SJSA1 (cell line): ENCODE data around the gene PXDN. TPM values are rescaled to one million over a fixed set of nuclear protein-coding genes. Genes with fewer than 3 reads are reported as not detected.

Experiments
- DNase-seq, 2 experiments: peaks; one replicate each; pipeline ENCODE4 v3.0.0-alpha.2; 2015 to 2020; ENCODE audit warnings: low spot score in 2 of 2, low read depth in 1 of 2
- H3K27ac ChIP-seq: fragments of 250-450 bp; sonication (Bioruptor Pico); 2 replicates; pipeline ENCODE4 v1.5.1; 2020; ENCODE audit warnings: mild to moderate bottlenecking, moderate library complexity
- H3K27me3 ChIP-seq: fragments of 250-450 bp; sonication (Bioruptor Pico); replicated peaks from 2 replicates; pipeline ENCODE4 v1.5.1; 2020; ENCODE audit warnings: mild to moderate bottlenecking, moderate library complexity
- H3K36me3 ChIP-seq: fragments of 250-450 bp; sonication (Bioruptor Pico); 2 replicates; pipeline ENCODE4 v1.5.1; 2020; ENCODE audit warnings: mild to moderate bottlenecking
- H3K4me1 ChIP-seq: fragments of 250-450 bp; sonication (Bioruptor Pico); replicated peaks from 2 replicates; pipeline ENCODE4 v1.6.1; 2021; ENCODE audit warnings: mild to moderate bottlenecking
- H3K4me3 ChIP-seq: fragments of 250-450 bp; sonication (Bioruptor Pico); 2 replicates; pipeline ENCODE4 v1.5.1; 2020; ENCODE audit warnings: mild to moderate bottlenecking
- H3K9me3 ChIP-seq: fragments of 250-450 bp; sonication (Bioruptor Pico); replicated peaks from 2 replicates; pipeline ENCODE4 v1.5.1; 2020; ENCODE audit warnings: mild to moderate bottlenecking
- total RNA-seq: library from RNA; depleted of rRNA; stranded (reverse); fragments of >200 nt; shearing (Covaris generic); gene quantifications from 2 replicates; pipeline ENCODE4 v1.2.3, GENCODE V29; 2014

Gene PXDN
- total RNA-seq, 1 experiment from 2014 or later, result 310 TPM

GRCh38 chr2:1752751-1753150 lies 8.4 kb upstream of the PXDN start:
- H3K36me3 ChIP-seq, result no peaks in the 10 kb centered on the region
- no peaks in the 10 kb centered on the region for H3K9me3 ChIP-seq
- H3K4me3 ChIP-seq, result no peak overlapping the region
- H3K27ac ChIP-seq, result no peak overlapping the region
- DNase-seq, result peak in 1 of 2 experiments; percentile 35
- peaks cover 56% of the 10 kb centered on the region for H3K4me1 ChIP-seq
- H3K27me3 ChIP-seq, result no peaks in the 10 kb centered on the region; the same call in 1 of the 2 replicates

GRCh38 chr2:1751767-1752725 lies 7.7 kb upstream of the PXDN start:
- no peak overlapping the region for H3K27ac ChIP-seq
- no peak overlapping the region for H3K4me3 ChIP-seq
- no peaks in the 10 kb centered on the region for H3K36me3 ChIP-seq
- no peaks in the 10 kb centered on the region; the same call in 1 of the 2 replicates for H3K27me3 ChIP-seq
- H3K9me3 ChIP-seq, result no peaks in the 10 kb centered on the region
- H3K4me1 ChIP-seq, result peaks cover 56% of the 10 kb centered on the region
- peak in 1 of 2 experiments; percentile 37 for DNase-seq

DNA sequence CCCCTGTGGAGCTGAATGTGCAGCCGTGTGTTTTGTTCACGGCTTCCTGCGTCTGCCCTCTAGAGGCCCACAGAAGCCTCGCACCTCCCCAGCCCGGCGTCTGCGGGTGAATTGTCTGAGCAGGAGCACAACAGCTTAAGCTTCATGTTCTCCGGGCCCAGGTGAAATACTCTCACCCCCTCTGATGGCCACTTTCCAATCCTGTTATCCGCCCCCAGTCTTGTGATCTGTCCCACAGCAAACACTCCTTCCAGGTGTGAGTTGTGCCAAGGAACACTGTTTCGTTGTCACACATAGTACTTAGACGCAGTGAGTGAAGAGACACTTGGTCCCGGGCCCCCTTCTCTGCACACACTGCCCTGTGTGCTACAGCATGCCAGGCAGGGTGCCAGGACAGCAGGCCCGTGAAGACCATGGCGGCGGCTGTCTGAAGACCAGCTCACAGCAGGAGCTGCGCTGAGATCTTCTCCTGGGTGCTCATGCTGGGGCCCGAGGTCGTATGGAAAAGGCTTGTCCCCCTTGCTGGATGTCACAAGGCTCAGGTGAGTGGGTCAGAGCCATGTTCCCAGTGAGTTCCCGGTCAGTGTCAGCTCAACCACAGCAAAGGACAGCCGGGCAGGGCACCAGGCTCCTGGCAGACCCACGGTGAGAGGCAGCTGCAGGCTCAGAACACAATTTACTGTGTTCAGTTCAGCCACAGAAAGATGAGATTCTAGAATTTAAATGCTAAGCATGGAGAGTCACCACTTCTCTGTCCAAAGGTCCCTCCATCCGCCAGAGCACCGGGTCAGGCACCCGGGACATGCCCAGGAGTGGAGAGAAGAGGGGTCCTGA lies 6.8 kb upstream of the PXDN start:
- no peak overlapping the region for H3K4me3 ChIP-seq
- H3K27me3 ChIP-seq, result no peaks in the 10 kb centered on the region; the same call in 1 of the 2 replicates
- no peaks in the 10 kb centered on the region for H3K9me3 ChIP-seq
- peak; percentile 77 to 85 for DNase-seq
- no peaks in the 10 kb centered on the region for H3K36me3 ChIP-seq
- peaks cover 49% of the 10 kb centered on the region for H3K4me1 ChIP-seq
- H3K27ac ChIP-seq, result peak overlapping the region; percentile 1; the same call in 1 of the 2 replicates

GRCh38 chr2:1750270-1750932 lies 6.1 kb upstream of the PXDN start:
- Histone ChIP-seq H3K4me1 (peaks cover 46% of the 10 kb centered on the region), H3K36me3 (no peaks in the 10 kb centered on the region), H3K9me3 (no peaks in the 10 kb centered on the region), H3K4me3 (no peak overlapping the region), H3K27me3 (no peaks in the 10 kb centered on the region; the same call in 1 of the 2 replicates), H3K27ac (peak overlapping the region; percentile 1; the same call in 1 of the 2 replicates)
- DNase-seq, result no peak

- no peaks in the 10 kb centered on the region for H3K9me3 ChIP-seq
- no peak overlapping the region for H3K27ac ChIP-seq
- H3K27me3 ChIP-seq, result no peaks in the 10 kb centered on the region; the same call in 1 of the 2 replicates
- no peaks in the 10 kb centered on the region for H3K36me3 ChIP-seq
- peak in 1 of 2 experiments; percentile 32 for DNase-seq
- H3K4me3 ChIP-seq, result no peak overlapping the region
- H3K4me1 ChIP-seq, result peaks cover 46% of the 10 kb centered on the region
These were observed 5.3 kb upstream of the PXDN start for GRCh38 chr2:1749489-1750119.

GRCh38 chr2:1748741-1749488 lies 4.6 kb upstream of the PXDN start:
- no peaks in the 10 kb centered on the region for H3K36me3 ChIP-seq
- H3K4me1 ChIP-seq, result peaks cover 50% of the 10 kb centered on the region
- H3K4me3 ChIP-seq, result no peak overlapping the region
- no peaks in the 10 kb centered on the region for H3K9me3 ChIP-seq
- no peaks in the 10 kb centered on the region; the same call in 1 of the 2 replicates for H3K27me3 ChIP-seq
- DNase-seq, result no peak
- no peak overlapping the region for H3K27ac ChIP-seq

DNA sequence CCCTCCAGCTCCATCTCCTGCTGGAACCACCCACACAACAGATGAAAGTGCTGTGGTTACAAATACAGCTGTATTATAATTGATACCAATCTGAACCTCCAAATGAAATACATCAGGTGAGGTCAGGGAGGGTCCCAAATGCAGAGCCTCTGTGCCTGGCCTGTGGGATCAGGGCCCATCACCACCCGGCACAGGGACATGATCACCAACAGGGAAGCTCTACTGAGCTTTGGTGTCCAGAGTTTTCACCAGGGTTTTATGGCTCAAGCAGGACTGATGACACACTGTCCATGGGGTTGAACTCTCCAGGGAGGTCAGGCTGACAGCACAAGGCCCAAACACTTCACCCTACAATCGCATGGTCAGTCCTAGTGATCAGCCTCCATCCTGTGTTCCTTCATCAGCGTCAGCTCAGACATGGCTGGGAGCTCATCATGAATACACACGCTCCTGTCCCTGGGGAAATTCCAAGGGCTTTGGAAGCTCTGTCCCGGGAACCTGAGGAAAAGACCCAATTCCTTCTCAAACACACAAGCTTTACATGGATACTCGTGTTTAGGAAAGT lies 3.9 kb upstream of the PXDN start:
- Histone ChIP-seq H3K4me1 (peaks cover 50% of the 10 kb centered on the region), H3K27ac (no peak overlapping the region), H3K36me3 (peaks cover under 1% of the 10 kb centered on the region; the same call in 1 of the 2 replicates), H3K4me3 (no peak overlapping the region), H3K27me3 (no peaks in the 10 kb centered on the region; the same call in 1 of the 2 replicates), H3K9me3 (no peaks in the 10 kb centered on the region)
- DNase-seq, result no peak

- H3K36me3 ChIP-seq, result peaks cover 7% of the 10 kb centered on the region
- peak in 1 of 2 experiments; percentile 41 for DNase-seq
- no peak overlapping the region for H3K27ac ChIP-seq
- peaks cover 54% of the 10 kb centered on the region for H3K4me1 ChIP-seq
- H3K27me3 ChIP-seq, result no peaks in the 10 kb centered on the region; the same call in 1 of the 2 replicates
- H3K9me3 ChIP-seq, result no peaks in the 10 kb centered on the region
- H3K4me3 ChIP-seq, result no peak overlapping the region
These were observed 3.0 kb upstream of the PXDN start for GRCh38 chr2:1747065-1747941.

DNA sequence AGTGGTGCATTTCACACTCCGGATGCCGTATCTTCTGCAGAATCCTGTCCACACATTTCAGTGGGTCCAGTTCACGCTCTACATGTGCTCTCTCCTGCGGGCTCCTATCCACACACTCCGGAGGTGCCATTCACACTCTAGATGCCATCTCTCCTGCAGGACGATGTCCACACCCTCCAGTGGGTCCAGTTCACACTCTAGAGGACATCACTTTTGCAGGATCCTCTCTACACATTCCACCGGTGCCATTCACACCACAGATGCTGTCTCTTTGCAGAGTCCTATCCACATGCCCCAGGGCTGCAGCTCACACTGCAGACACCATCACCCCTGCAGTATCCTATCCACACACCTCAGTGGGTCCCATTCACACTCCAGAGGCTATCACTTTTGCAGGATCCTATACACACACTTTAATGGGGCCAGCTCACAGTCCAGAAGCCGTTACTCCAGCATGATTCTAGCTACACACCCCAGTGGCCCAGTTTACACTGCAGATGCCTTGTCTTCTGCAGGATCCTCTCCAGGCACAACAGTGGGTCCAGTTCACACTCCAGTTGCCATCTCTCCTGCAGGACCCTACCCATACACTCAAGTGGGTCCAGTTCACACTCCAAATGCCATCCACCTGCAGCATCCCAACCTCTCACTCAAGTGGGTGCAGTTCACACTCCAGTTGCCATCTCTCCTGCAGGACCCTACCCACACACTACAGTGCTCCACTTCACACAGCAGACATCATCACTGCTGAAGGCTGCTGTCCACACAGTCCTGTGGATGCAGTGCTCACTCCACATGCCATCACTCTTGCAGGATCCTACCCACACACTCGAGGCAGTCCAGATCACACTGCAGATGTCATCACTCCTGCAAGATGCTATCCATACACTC lies 2.1 kb upstream of the PXDN start:
- H3K9me3 ChIP-seq, result no peaks in the 10 kb centered on the region
- no peaks in the 10 kb centered on the region; the same call in 1 of the 2 replicates for H3K27me3 ChIP-seq

GRCh38 chr2:1745171-1746023 lies 1.1 kb upstream of the PXDN start:
- H3K27me3 ChIP-seq, result no peaks in the 10 kb centered on the region; the same call in 1 of the 2 replicates
- no peak for DNase-seq
- no peaks in the 10 kb centered on the region for H3K9me3 ChIP-seq
- H3K36me3 ChIP-seq, result peaks cover 14% of the 10 kb centered on the region
- H3K4me1 ChIP-seq, result peaks cover 59% of the 10 kb centered on the region
- peak overlapping the region; percentile 95 for H3K4me3 ChIP-seq
- H3K27ac ChIP-seq, result no peak overlapping the region; the same call in 1 of the 2 replicates

More for the DNA sequence above, 2.1 kb upstream of the PXDN start:
- Histone ChIP-seq H3K4me1 (peaks cover 57% of the 10 kb centered on the region), H3K36me3 (peaks cover 14% of the 10 kb centered on the region), H3K4me3 (no peak overlapping the region), H3K27ac (no peak overlapping the region)
- no peak for DNase-seq
